PC-3 (cell line): ENCODE results near the gene MEG3.

Experiments used
- CTCF ChIP-seq: fragments of 300-600 bp; sonication (generic); conservative IDR thresholded peaks from 2 replicates; pipeline ENCODE4 v1.5.1; 2017; ENCODE audit warnings: antibody characterized with exemption, low read depth, mild to moderate bottlenecking, low read length
- EZH2 ChIP-seq: fragments of 300-600 bp; sonication (generic); IDR thresholded peaks from one replicate; pipeline ENCODE4 v1.6.1; 2017; ENCODE audit warnings: antibody characterized with exemption, mild to moderate bottlenecking, low read length; ENCODE audit not compliant: unreplicated experiment
- EZH2phosphoT487 ChIP-seq: fragments of 300-600 bp; sonication (generic); IDR thresholded peaks from 2 replicates; pipeline ENCODE4 v1.6.1; 2018; ENCODE audit warnings: mild to moderate bottlenecking, antibody characterized with exemption, low read length, borderline replicate concordance

GRCh38 chr14:100879194-100879593 lies 53.3 kb downstream of the MEG3 start:
- TF ChIP-seq CTCF (no peak), EZH2phosphoT487 (no peak), EZH2 (no peak)
